ENCODE data around the gene HSH2D. TPM values are rescaled to one million over a fixed set of nuclear protein-coding genes. Genes with fewer than 3 reads are reported as not detected.

The HSH2D gene
- total and polyA plus RNA-seq, 2 of the 13 experiments (the other 11 are each of a cell fraction or from before 2014, with no cell fraction given) = 0.69 to 3.2 TPM

DNA sequence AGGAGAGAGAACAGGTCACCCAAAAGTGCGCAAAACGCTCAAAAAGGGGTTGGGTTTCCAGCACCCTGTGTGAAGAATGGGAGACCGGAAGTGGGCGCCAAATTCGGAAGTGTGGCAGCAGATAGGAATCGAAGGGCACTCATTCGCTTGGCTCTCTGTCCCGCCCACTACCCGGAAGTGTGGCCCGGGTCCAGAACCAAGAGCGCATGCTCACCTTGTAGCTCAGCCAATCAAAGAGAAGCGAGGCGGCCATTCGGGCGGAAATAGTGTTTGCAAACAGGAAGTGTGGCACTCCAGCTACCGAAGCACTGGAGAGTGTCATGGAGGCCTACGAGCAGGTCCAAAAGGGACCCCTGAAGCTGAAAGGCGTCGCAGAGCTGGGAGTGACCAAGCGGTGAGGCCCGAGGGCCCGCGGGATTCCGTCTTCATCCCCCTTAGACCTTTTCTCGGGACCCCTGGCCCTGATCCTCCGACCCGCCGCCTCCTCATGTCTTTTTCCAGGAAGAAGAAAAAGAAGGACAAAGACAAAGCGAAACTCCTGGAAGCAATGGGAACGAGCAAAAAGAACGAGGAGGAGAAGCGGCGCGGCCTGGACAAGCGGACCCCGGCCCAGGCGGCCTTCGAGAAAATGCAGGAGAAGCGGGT, 41.8 kb downstream of the HSH2D start, which contains the start of gene FAM32A (continued):
- TF ChIP-seq, protein P1, sequence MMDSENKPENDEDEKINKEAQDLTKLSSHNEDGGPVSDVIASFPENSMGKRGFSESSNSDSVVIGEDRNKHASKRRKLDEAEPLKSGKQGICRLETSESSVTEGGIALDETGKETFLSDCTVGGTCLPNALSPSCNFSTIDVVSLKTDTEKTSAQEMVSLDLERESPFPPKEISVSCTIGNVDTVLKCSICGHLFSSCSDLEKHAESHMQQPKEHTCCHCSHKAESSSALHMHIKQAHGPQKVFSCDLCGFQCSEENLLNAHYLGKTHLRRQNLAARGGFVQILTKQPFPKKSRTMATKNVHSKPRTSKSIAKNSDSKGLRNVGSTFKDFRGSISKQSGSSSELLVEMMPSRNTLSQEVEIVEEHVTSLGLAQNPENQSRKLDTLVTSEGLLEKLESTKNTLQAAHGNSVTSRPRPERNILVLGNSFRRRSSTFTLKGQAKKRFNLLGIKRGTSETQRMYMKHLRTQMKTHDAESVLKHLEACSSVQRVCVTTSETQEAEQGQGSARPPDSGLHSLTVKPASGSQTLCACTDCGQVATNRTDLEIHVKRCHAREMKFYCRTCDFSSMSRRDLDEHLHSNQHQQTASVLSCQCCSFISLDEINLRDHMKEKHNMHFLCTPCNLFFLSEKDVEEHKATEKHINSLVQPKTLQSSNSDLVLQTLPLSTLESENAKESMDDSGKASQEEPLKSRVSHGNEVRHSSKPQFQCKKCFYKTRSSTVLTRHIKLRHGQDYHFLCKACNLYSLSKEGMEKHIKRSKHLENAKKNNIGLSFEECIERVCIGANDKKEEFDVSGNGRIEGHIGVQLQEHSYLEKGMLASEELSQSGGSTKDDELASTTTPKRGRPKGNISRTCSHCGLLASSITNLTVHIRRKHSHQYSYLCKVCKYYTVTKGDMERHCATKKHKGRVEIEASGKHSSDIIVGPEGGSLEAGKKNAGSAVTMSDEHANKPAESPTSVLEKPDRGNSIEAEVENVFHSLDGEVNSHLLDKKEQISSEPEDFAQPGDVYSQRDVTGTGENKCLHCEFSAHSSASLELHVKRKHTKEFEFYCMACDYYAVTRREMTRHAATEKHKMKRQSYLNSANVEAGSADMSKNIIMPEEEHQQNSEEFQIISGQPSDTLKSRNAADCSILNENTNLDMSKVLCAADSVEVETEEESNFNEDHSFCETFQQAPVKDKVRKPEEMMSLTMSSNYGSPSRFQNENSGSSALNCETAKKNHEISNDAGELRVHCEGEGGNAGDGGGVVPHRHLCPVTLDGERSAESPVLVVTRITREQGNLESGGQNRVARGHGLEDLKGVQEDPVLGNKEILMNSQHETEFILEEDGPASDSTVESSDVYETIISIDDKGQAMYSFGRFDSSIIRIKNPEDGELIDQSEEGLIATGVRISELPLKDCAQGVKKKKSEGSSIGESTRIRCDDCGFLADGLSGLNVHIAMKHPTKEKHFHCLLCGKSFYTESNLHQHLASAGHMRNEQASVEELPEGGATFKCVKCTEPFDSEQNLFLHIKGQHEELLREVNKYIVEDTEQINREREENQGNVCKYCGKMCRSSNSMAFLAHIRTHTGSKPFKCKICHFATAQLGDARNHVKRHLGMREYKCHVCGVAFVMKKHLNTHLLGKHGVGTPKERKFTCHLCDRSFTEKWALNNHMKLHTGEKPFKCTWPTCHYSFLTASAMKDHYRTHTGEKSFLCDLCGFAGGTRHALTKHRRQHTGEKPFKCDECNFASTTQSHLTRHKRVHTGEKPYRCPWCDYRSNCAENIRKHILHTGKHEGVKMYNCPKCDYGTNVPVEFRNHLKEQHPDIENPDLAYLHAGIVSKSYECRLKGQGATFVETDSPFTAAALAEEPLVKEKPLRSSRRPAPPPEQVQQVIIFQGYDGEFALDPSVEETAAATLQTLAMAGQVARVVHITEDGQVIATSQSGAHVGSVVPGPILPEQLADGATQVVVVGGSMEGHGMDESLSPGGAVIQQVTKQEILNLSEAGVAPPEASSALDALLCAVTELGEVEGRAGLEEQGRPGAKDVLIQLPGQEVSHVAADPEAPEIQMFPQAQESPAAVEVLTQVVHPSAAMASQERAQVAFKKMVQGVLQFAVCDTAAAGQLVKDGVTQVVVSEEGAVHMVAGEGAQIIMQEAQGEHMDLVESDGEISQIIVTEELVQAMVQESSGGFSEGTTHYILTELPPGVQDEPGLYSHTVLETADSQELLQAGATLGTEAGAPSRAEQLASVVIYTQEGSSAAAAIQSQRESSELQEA (CRISPR knock-in tag; IDR thresholded peaks at IDR 0.05; ENCODE audit: not compliant biosample characterization) = no peak
- no peak for TF ChIP-seq ZNF33A (CRISPR knock-in tag; IDR thresholded peaks at IDR 0.05; ENCODE audit: borderline replicate concordance)
- TF ChIP-seq TARDBP (CRISPR knock-in tag; IDR thresholded peaks at IDR 0.05) = peak; percentile 11; the same call in 1 of the 2 replicates
- no peak for TF ChIP-seq E2F5 (CRISPR knock-in tag; conservative IDR thresholded peaks at IDR 0.05)
- TF ChIP-seq ASH2L (IDR thresholded peaks at IDR 0.05; ENCODE audit: insufficient read length, low read depth, low read length) = peak; percentile 67
- TF ChIP-seq ZNF761 (CRISPR knock-in tag; conservative IDR thresholded peaks at IDR 0.05) = no peak
- no peak for TF ChIP-seq ZNF749 (CRISPR knock-in tag; IDR thresholded peaks at IDR 0.05; ENCODE audit: borderline replicate concordance)
- TF ChIP-seq, protein P2, sequence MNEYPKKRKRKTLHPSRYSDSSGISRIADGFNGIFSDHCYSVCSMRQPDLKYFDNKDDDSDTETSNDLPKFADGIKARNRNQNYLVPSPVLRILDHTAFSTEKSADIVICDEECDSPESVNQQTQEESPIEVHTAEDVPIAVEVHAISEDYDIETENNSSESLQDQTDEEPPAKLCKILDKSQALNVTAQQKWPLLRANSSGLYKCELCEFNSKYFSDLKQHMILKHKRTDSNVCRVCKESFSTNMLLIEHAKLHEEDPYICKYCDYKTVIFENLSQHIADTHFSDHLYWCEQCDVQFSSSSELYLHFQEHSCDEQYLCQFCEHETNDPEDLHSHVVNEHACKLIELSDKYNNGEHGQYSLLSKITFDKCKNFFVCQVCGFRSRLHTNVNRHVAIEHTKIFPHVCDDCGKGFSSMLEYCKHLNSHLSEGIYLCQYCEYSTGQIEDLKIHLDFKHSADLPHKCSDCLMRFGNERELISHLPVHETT (CRISPR knock-in tag; conservative IDR thresholded peaks at IDR 0.05) = no peak
- TF ChIP-seq ZNF709 (CRISPR knock-in tag; IDR thresholded peaks at IDR 0.05) = peak; percentile 55; the same call in 1 of the 2 replicates
- TF ChIP-seq SAP130 (CRISPR knock-in tag; IDR thresholded peaks at IDR 0.05; ENCODE audit: low read depth) = peak; percentile 93
- TF ChIP-seq ZGPAT (CRISPR knock-in tag; IDR thresholded peaks at IDR 0.05) = peak; percentile 62
- TF ChIP-seq SRY (CRISPR knock-in tag; IDR thresholded peaks at IDR 0.05) = no peak
- TF ChIP-seq CBFB (CRISPR knock-in tag; IDR thresholded peaks at IDR 0.05) = no peak
- TF ChIP-seq, protein P3, sequence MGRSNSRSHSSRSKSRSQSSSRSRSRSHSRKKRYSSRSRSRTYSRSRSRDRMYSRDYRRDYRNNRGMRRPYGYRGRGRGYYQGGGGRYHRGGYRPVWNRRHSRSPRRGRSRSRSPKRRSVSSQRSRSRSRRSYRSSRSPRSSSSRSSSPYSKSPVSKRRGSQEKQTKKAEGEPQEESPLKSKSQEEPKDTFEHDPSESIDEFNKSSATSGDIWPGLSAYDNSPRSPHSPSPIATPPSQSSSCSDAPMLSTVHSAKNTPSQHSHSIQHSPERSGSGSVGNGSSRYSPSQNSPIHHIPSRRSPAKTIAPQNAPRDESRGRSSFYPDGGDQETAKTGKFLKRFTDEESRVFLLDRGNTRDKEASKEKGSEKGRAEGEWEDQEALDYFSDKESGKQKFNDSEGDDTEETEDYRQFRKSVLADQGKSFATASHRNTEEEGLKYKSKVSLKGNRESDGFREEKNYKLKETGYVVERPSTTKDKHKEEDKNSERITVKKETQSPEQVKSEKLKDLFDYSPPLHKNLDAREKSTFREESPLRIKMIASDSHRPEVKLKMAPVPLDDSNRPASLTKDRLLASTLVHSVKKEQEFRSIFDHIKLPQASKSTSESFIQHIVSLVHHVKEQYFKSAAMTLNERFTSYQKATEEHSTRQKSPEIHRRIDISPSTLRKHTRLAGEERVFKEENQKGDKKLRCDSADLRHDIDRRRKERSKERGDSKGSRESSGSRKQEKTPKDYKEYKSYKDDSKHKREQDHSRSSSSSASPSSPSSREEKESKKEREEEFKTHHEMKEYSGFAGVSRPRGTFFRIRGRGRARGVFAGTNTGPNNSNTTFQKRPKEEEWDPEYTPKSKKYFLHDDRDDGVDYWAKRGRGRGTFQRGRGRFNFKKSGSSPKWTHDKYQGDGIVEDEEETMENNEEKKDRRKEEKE (IDR thresholded peaks at IDR 0.05) = no peak
